Right forelimb (tissue), 1 donor: ENCODE measurements around the gene APOBEC3F.
A peak's percentile ranks its signal among the peaks of the same experiment; 100 is the strongest.
"Not testable (repeated sequence)": the region's sequence is repeated elsewhere in the genome, so short reads cannot be mapped to it uniquely, and the experiment has no call there.

Source experiments
- DNase-seq: peaks from one replicate; pipeline ENCODE4 v3.0.0-alpha.2; 2018

Gene APOBEC3F

DNA sequence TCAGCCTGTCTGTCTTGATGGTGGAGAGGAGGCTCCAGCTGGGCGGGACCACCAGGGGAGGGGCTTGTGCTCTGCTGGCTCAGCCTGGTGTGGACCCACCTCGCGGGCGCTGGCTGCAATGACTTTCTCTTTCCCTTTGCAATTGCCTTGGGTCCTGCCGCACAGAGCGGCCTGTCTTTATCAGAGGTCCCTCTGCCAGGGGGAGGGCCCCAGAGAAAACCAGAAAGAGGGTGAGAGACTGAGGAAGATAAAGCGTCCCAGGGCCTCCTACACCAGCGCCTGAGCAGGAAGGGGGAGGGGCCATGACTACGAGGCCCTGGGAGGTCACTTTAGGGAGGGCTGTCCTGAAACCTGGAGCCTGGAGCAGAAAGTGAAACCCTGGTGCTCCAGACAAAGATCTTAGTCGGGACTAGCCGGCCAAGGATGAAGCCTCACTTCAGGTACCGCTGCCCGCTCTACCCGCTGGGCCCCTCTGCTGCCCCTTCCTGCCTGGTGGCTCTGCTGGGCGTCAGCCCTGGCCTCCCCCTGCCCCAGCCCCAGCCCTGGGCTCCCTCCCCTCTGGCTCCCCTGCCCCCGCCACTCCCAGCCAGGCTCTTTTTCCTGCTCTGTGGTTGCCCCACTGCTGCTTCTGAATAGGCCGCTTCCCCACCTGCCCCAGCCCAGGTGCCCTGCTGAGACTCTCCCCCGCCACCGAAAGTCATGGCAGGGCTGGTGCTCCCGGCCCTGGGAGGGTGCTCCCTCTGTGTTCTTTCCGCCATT lies at the start of gene APOBEC3F:
TSS of gene APOBEC3F (plus strand) at position 327 of the 759 bp plus-strand sequence. CDS start at position 424, 97 bp downstream.
- peak; percentile 53 for DNase-seq

- not testable (repeated sequence) for DNase-seq
Measured at GRCh38 chr22:38992871-38993371, 47.7 kb upstream of the APOBEC3F start.

GRCh38 chr22:38996105-38996504 lies 44.6 kb upstream of the APOBEC3F start:
- DNase-seq, result no peak

DNA sequence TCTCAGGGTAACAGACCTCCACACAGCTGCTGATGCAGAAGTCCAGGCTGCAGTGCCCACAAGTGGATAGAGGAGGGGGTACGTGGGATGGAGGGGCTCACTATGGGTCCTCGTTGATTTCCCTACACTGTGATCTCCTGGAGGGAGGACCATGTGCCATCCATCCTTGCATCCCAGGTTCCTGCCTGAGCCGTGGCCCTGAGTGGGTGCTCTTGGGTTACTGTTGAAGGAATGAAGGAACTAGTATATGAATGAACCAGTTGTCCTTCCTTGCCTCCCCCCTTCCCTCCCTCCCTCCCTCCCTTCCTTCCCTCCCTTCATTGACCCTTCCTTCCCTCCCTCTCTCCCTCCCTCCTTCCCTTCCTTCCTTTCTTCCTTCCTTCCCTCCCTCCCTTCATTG lies 43.1 kb upstream of the APOBEC3F start:
- DNase-seq, result no peak

DNA sequence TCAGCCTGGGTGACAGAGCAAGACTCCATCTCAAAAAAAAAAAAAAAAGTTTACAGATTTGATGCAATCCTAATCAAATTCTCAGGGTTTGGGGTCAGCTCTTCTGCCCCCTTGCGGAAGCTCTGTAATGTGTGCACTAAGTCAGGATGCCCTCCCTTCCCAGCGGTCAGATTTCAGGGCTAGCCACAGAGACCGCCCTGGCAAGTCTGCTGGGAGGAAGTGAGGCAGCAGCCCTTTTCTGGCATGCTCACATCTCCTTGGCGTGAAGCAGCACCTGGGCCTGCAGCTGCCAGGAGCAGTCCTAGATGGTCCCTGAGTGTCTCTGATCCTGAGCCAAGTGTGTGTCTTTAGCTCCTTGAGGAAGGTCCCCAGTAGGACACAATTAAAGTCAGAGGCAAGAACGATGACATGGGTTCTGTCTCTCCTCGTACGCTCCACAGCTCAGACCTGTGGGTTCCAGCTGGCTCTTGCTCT lies 37.5 kb upstream of the APOBEC3F start:
- peak; percentile 79 for DNase-seq

GRCh38 chr22:39007177-39007576 lies 33.5 kb upstream of the APOBEC3F start:
- DNase-seq, result no peak

DNA sequence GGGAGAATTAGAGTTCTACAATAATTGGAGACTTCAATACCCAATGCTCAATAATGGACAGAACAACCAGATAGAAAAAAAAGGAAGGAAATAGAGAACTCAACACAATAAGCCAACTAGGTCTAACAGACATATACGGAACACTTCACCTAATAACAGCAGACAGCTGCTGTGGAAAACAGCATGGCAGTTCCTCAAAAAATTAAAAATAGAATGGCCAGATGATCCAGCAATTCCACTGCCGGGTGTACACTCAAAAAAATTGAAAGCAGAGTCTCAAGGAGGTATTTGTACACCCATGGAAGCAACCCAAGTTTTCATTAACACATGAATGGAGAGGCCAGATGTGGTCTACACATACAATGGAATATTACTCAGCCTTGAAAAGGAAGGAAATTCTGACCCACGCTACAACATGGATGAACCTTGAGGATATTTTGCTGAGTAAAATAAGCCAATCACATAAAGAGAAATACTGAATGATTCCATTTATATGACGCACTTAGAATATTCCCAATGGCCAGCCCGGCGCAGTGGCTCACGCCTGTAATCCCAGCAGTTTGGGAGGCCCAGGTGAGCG lies 32.3 kb upstream of the APOBEC3F start:
- not testable (repeated sequence) for DNase-seq

DNA sequence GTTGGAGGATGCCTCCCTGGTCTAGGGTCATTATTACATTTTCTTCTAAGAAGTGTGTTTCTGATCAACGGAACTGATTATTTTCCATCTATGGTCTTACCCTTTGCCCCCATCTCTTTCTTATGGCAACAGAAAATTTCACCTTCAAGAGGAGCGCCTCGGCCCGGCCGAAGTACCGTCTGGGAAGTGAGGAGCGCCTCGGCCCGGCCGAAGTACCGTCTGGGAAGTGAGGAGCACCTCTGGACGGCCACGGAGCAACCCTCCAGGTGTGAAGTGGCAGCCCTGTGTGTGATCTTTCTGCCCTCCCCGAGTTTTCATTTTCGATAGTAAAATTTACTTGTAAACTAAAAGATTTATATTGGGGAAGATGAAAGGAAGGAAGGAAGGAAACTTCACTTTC lies 29.7 kb upstream of the APOBEC3F start:
- no peak for DNase-seq

GRCh38 chr22:39012533-39013511 lies 27.8 kb upstream of the APOBEC3F start:
- DNase-seq, result no peak

DNA sequence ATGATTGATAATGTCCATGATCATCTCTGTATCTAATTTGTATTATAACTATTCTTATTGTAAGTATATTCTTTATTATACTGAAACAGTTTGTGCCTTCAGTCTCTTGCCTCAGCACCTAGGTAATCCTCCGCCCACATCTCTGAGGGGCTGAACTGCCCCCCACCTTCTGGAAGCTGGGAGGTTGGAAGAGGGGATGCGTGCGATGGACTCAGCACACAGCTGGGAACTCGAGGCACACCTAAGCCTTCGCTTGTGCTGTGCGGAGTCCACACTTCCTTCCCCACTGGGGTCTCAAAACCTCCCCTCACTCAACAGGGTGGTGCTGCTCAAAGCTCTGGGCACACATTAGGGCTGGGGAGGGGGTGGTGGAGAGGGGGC lies 27.1 kb upstream of the APOBEC3F start:
- not testable (repeated sequence) for DNase-seq

DNA sequence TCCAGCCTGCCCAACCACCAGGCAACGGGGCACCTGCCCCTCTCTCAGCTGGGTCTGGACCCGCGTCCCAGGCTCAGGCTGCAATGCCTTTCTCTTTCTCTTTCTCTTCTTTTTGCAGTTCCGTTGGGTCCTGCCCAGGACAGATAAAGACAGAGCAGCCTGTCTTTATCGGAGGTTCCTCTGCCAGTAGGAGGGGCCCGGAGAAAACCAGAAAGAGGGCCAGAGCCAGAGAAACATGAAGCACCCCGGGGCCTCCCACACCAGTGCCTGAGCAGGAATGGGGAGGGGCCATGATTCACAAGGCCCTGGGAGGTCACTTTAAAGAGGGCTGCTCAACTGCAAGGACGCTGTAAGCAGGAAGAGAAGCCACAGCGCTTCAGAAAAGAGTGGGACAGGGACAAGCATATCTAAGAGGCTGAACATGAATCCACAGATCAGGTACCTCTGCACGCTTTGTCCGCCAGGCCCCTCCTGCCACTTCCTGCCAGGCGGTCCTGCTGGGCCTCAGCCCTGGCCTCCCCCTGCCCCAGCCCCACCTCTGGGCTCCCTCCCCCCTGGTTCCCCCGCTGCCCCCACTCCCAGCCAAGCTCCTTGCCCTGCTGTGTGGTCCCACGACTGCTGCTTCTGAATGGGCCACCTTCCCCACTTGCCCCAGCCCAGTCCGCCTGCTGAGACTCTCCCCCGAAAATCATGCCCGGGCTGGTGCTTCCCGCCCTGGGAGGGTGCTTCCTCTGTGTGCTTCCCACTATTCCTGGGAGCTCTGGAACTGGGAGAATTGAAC lies 26.5 kb upstream of the APOBEC3F start, which contains the start of gene APOBEC3C:
TSS of gene APOBEC3C (plus strand) at position 316 of the 781 bp plus-strand sequence. CDS start at position 422, 106 bp downstream.
- DNase-seq, result peak; percentile 71

- DNase-seq, result not testable (repeated sequence)
Measured at GRCh38 chr22:39014723-39015121, 25.9 kb upstream of the APOBEC3F start.

- DNase-seq, result no peak
Measured at GRCh38 chr22:39016592-39016991, 24.1 kb upstream of the APOBEC3F start.

- DNase-seq, result no peak
Measured at GRCh38 chr22:39017596-39018365, 22.9 kb upstream of the APOBEC3F start.

DNA sequence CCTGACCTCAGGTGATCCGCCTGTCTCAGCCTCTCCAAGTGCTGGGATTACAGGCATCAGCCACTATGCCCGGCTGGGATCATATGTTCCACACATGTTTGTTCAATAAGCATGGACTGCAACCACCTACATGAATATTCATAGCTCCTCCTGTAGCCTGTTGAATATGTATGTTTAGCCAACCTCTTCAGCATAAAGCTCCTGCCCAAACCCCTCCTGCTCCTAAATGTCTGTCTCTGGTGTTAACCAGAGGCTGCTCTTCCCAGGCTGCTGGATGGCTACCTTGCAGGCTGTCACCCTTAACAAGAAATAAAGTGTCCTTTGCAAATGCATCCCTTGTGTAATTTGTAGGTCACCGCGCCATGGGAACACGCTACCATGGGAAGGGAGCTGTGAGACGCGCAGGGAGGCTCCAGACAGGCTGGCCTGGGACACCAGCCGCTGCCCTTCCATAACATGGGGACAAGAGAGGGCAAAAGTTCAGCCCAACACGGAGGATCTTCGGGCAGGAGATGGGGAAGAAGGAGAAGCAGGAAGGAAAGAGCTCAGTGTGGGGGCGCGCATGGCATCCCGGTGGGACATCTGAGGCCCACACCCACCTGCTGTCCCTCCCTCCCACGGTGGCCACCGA lies 20.5 kb upstream of the APOBEC3F start:
- DNase-seq, result not testable (repeated sequence)

GRCh38 chr22:39021552-39022250 lies 19.0 kb upstream of the APOBEC3F start:
- no peak for DNase-seq

GRCh38 chr22:39024519-39025308 lies 15.9 kb upstream of the APOBEC3F start:
- DNase-seq, result no peak

DNA sequence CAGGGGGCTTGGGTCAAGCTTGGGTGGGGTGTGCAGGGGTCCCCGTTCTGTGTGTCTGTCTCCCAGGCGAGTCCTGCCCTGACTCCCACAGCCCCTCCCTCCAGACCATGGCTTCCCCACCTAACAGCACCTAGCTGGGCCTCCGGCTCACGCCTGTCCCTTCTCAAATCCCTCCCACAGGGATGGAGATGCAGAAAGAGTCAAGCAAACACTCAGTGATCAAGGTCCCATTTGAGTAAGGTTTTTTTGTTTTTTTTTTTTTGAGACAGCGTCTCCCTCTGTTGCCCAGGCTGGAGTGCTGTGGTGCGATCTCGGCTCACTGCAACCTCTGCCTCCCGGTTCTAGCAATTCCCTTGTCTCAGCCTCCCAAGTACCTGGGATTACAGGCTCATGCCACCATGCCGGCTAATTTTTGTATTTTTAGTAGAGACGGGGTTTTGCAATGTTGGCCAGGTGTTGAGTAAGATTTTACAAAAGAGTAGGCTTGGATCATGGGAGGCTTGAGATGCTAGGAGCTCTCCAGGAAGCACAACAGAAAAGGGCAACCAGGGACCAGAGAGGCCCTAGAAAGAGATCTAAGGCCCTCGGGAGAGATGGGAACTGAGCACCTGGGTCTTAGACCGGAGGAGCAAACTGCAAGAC lies 14.0 kb upstream of the APOBEC3F start:
- no peak for DNase-seq

GRCh38 chr22:39027717-39028116 lies 12.9 kb upstream of the APOBEC3F start:
- no peak for DNase-seq
